Astrocyte of the spinal cord (primary cell): ENCODE data around the gene HTR1A.

Experiments
- DNase-seq: peaks from one replicate; pipeline ENCODE4 v3.0.0; 2011; ENCODE audit warnings: low read depth, low spot score
- H3K4me3 ChIP-seq: 2 replicates; pipeline ENCODE4 v1.5.1; 2011; ENCODE audit warnings: low read depth, mild to moderate bottlenecking, low read length, moderate library complexity
- in situ Hi-C: cut with HindIII; loops from 2 replicates; pipeline ENCODE4 v1.10.0; 2017; ENCODE audit warnings: low sequenced_read_pairs
- TF ChIP-seq, protein P1 (sequence below): IDR thresholded peaks from 2 replicates; pipeline ENCODE4 v1.5.1; 2012; ENCODE audit warnings: low read depth, mild to moderate bottlenecking, low read length, inconsistent platforms

The HTR1A gene

DNA sequence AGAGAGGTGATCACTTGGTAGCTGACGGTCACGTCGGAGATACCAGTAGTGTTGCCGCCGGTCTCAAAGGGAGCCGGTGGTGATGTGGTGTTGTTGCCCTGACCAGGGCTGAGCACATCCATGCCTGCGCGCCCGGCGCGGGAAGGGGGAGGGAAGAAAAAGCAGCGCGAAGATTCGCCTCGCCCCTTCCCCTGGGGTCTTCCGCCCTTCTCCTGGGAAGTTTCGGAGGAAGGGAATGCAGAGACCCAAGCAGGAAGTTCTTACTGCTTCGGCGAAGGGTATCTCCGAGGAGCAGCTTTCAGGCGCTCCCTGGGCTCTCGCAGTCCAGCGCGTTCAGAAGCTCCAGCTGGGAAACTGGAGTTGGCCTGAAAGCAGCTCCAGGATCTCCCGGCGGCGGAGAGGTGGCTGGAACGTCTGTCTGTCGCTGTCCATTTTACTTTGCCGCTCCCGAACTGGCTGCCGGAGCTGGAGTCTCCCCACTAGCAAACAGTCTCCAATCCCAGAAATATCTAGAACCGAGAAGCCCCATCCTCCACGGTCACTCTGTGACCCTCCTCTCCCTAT lies 565 bp downstream of the HTR1A start:
- DNase-seq: no peak
- in situ Hi-C loops: no loop called here
- TF ChIP-seq, protein P1, sequence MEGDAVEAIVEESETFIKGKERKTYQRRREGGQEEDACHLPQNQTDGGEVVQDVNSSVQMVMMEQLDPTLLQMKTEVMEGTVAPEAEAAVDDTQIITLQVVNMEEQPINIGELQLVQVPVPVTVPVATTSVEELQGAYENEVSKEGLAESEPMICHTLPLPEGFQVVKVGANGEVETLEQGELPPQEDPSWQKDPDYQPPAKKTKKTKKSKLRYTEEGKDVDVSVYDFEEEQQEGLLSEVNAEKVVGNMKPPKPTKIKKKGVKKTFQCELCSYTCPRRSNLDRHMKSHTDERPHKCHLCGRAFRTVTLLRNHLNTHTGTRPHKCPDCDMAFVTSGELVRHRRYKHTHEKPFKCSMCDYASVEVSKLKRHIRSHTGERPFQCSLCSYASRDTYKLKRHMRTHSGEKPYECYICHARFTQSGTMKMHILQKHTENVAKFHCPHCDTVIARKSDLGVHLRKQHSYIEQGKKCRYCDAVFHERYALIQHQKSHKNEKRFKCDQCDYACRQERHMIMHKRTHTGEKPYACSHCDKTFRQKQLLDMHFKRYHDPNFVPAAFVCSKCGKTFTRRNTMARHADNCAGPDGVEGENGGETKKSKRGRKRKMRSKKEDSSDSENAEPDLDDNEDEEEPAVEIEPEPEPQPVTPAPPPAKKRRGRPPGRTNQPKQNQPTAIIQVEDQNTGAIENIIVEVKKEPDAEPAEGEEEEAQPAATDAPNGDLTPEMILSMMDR: no peak

DNA sequence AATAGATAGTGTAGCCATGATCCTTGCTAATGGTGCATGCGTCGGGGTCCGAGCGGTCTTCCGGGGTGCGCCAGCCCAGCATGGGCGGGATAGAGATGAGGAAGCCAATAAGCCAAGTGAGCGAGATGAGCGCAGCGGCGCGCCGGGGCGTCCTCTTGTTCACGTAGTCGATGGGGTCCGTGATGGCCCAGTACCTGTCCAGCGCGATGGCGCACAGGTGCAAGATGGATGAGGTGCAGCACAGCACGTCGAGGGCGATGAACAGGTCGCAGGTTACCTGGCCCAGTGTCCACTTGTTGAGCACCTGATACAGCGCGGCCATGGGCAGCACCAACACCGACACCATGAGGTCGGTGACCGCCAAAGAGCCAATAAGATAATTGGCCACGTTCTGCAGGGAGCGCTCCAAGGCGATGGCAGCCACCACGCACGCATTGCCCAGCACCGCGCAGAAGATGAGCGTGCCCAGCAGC lies 1.1 kb downstream of the HTR1A start:
- no peak for DNase-seq
- no peak overlapping the region for H3K4me3 ChIP-seq
- TF ChIP-seq, protein P1: no peak
- in situ Hi-C loops: no loop called here

More for the DNA sequence above, 565 bp downstream of the HTR1A start:
- H3K4me3 ChIP-seq: no peak overlapping the region

DNA sequence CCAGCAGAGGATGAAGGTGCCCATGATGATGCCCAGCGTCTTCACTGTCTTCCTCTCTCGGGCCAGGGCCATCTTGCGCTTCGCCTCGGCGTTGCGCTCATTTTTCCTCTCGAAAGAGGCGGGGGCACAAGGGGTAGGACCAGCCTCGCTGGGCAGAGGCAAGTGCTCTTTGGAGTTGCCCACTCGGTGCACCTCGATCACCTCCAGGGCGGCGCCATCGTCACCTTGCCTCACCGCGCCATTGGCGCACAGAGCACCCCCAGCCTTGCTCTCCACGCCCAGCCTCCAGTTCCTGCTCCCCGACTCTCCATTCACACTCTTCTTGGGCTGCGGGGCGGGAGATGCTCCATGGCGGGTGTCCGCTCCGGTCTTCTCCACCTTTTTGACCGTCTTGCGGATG lies 1.6 kb downstream of the HTR1A start:
- no peak for DNase-seq
- TF ChIP-seq, protein P1: no peak
- in situ Hi-C loops: no loop called here
- no peak overlapping the region for H3K4me3 ChIP-seq

GRCh38 chr5:63959177-63959982 lies 2.9 kb downstream of the HTR1A start:
- TF ChIP-seq, protein P1: no peak
- no peak for DNase-seq
- no peak overlapping the region for H3K4me3 ChIP-seq
- in situ Hi-C loops: no loop called here

DNA sequence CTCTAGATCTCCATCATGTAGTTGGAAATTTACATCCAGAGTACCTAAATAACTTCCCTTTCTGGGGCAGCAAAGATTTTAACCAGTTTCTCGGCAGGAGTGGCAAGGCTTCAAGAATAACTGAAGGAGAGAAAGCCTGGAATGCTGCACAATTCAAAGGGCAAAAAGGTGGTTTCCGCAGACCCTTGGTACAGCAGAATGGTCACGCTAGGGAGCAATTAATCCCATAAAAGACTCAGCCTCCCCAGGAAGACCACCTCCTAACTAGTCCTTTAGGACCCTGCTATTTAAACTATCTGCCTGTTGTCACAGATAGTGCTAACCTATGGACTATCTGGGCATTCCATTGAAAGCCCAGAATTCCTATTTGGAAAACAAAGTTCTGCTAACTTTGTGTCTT lies 3.6 kb downstream of the HTR1A start:
- DNase-seq: no peak
- H3K4me3 ChIP-seq: no peak overlapping the region
- in situ Hi-C loops: no loop called here
- TF ChIP-seq, protein P1: no peak

- no peak overlapping the region for H3K4me3 ChIP-seq
- DNase-seq: no peak
- in situ Hi-C loops: no loop called here
- TF ChIP-seq, protein P1: no peak
Observed at GRCh38 chr5:63957617-63958016, 4.6 kb downstream of the HTR1A start.
